HG03342 (cell line): ENCODE measurements around the gene FGF12.

Experiments
- ATAC-seq: cut with Tn5 transposase; IDR thresholded peaks from one replicate; pipeline ENCODE4 v1.9.1; 2021; ENCODE audit warnings: mild to moderate bottlenecking, moderate library complexity; ENCODE audit not compliant: unreplicated experiment

Gene FGF12

GRCh38 chr3:192273697-192274010, 453.7 kb downstream of the FGF12 start:
- ATAC-seq = no peak

GRCh38 chr3:192273001-192273696, 454.2 kb downstream of the FGF12 start:
- ATAC-seq = no peak

- ATAC-seq = no peak
Observed at GRCh38 chr3:192262001-192262400, 465.3 kb downstream of the FGF12 start.

- no peak for ATAC-seq
Observed at GRCh38 chr3:192261135-192261534, 466.2 kb downstream of the FGF12 start.

- ATAC-seq = no peak
Observed at GRCh38 chr3:192260116-192261010, 467.0 kb downstream of the FGF12 start.

GRCh38 chr3:192259661-192260060, 467.7 kb downstream of the FGF12 start:
- no peak for ATAC-seq

GRCh38 chr3:192258721-192259120, 468.6 kb downstream of the FGF12 start:
- ATAC-seq = no peak

- no peak for ATAC-seq
Observed at GRCh38 chr3:192255839-192256238, 471.5 kb downstream of the FGF12 start.

GRCh38 chr3:192253138-192253887, 474.0 kb downstream of the FGF12 start:
- ATAC-seq = no peak

- ATAC-seq = no peak
Observed at GRCh38 chr3:192249516-192249915, 477.8 kb downstream of the FGF12 start.

GRCh38 chr3:192246847-192247559, 480.3 kb downstream of the FGF12 start:
- no peak for ATAC-seq

GRCh38 chr3:192244591-192244990, 482.8 kb downstream of the FGF12 start:
- ATAC-seq = no peak

GRCh38 chr3:192239956-192240355, 487.4 kb downstream of the FGF12 start:
- ATAC-seq = no peak

- no peak for ATAC-seq
Observed at GRCh38 chr3:192237992-192238608, 489.2 kb downstream of the FGF12 start.

GRCh38 chr3:192229866-192230265, 497.5 kb downstream of the FGF12 start:
- no peak for ATAC-seq

GRCh38 chr3:192224634-192225155, 502.6 kb downstream of the FGF12 start:
- no peak for ATAC-seq

GRCh38 chr3:192223815-192224214, 503.5 kb downstream of the FGF12 start:
- no peak for ATAC-seq

- no peak for ATAC-seq
Observed at GRCh38 chr3:192220915-192221314, 506.4 kb downstream of the FGF12 start.

- no peak for ATAC-seq
Observed at GRCh38 chr3:192219926-192220325, 507.4 kb downstream of the FGF12 start.

GRCh38 chr3:192216067-192216466, 511.3 kb downstream of the FGF12 start:
- no peak for ATAC-seq
